KMS-11 (cell line): ENCODE measurements around the gene RPA3.

ENCODE experiments used
- H2AFZ ChIP-seq: fragments of 200-600 bp; sonication (generic); 2 replicates; pipeline ENCODE4 v1.6.1; 2016; ENCODE audit warnings: antibody characterized with exemption, mixed run types, low read depth
- H3K27ac ChIP-seq: fragments of 200-600 bp; sonication (generic); 2 replicates; pipeline ENCODE4 v1.6.1; 2016; ENCODE audit warnings: mild to moderate bottlenecking, mixed run types
- H3K27me3 ChIP-seq: fragments of 200-600 bp; sonication (generic); 2 replicates; pipeline ENCODE4 v1.6.1; 2017; ENCODE audit warnings: mild to moderate bottlenecking, low read depth, mixed run types, moderate library complexity; ENCODE audit not compliant: insufficient read depth
- H3K36me3 ChIP-seq: fragments of 200-600 bp; sonication (generic); 2 replicates; pipeline ENCODE4 v1.6.1; 2017; ENCODE audit warnings: mild to moderate bottlenecking, mixed run types; ENCODE audit not compliant: insufficient read depth
- H3K4me1 ChIP-seq: fragments of 200-600 bp; sonication (generic); 2 replicates; pipeline ENCODE4 v1.6.1; 2016; ENCODE audit warnings: mild to moderate bottlenecking, low read depth, mixed run types; ENCODE audit not compliant: poor library complexity, severe bottlenecking
- H3K4me2 ChIP-seq: fragments of 200-600 bp; sonication (generic); 2 replicates; pipeline ENCODE4 v1.7.0; 2016; ENCODE audit warnings: mild to moderate bottlenecking, mixed run types
- H3K4me3 ChIP-seq: fragments of 200-600 bp; sonication (generic); IDR thresholded peaks from 2 replicates; pipeline ENCODE4 v1.6.1; 2017; ENCODE audit warnings: low read depth, low read length, mixed read lengths; ENCODE audit not compliant: insufficient read depth
- H3K79me2 ChIP-seq: fragments of 200-600 bp; sonication (generic); 2 replicates; pipeline ENCODE4 v1.6.1; 2016; ENCODE audit warnings: low read depth, mixed run types; ENCODE audit not compliant: insufficient read depth
- H3K9ac ChIP-seq: fragments of 200-600 bp; sonication (generic); 2 replicates; pipeline ENCODE4 v1.6.1; 2016; ENCODE audit warnings: mild to moderate bottlenecking, mixed run types
- H4K20me1 ChIP-seq: fragments of 200-600 bp; sonication (generic); 2 replicates; pipeline ENCODE4 v1.6.1; 2016; ENCODE audit warnings: mild to moderate bottlenecking, mixed run types; ENCODE audit not compliant: insufficient read depth
- CTCF ChIP-seq: fragments of 200-600 bp; sonication (generic); conservative IDR thresholded peaks from 2 replicates; pipeline ENCODE4 v1.6.1; 2017; ENCODE audit warnings: low read depth, mild to moderate bottlenecking, antibody characterized with exemption, low read length, moderate library complexity, mixed read lengths

The RPA3 gene

DNA sequence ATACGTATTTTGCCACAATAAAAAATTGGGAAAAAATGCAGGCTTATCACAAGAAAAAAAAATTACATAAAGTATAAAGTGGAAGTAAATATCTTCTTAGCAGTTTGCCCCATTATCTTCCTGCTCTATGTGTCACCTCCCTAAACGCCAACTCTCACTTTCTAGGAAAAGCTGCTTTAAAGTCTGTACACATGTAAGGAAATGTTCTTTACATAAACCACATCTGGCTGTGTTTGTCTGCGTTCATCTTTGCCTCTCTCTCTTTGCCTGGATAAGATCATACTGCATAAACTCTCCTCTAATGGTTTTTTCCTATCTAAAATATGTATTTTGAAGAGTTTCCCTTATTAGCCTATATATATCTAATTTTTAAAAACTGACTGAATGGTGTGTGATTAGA is 100.9 kb downstream of the RPA3 start:
- no peak for TF ChIP-seq CTCF
- Histone ChIP-seq H3K36me3 (no peaks in the 10 kb centered on the region), H3K4me2 (no peak overlapping the region)

DNA sequence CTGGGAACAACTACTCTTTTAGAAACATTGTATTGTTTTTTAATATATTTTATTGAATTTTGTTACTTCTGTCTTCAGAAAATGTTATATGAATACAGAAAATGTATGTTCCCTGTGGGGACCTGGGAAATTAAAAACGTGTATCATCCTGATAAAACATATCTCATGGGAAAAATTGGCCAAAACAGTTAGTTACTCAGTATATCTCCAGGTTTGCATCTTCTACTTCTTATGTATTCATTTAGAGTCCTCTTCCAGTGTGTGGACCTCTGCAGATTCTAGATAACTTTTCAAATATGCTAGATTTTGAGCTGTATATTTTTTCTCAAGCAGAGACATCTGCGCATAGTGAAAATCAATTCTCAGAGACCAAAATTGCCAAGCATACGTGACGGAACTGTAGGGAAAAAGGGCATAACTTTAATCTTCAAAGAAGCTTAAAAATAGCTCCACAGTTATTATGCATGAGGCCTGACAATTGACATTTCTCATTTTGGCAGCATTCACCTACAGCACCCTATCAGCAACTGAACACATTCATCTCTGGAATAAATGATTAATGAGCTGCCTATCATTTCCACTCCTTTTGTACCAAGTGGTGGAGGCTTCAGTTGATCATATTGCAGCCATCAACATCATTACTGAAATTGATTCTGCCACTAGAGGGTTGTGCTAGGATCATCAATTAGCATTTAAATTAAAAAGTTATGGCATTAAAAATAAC is 104.2 kb downstream of the RPA3 start:
- Histone ChIP-seq H3K27me3 (no peaks in the 10 kb centered on the region), H3K79me2 (no peaks in the 10 kb centered on the region), H3K27ac (no peak overlapping the region), H3K4me2 (no peak overlapping the region), H3K4me1 (no peaks in the 10 kb centered on the region), H3K9ac (no peak overlapping the region), H4K20me1 (no peaks in the 10 kb centered on the region), H3K4me3 (no peak overlapping the region), H2AFZ (no peak overlapping the region), H3K36me3 (no peaks in the 10 kb centered on the region; the same call in 1 of the 2 replicates)
- no peak for TF ChIP-seq CTCF

More for the DNA sequence above, 100.9 kb downstream of the RPA3 start:
- Histone ChIP-seq H3K27me3 (no peaks in the 10 kb centered on the region), H3K27ac (no peak overlapping the region), H3K79me2 (no peaks in the 10 kb centered on the region), H2AFZ (no peak overlapping the region), H3K4me1 (no peaks in the 10 kb centered on the region), H3K9ac (no peak overlapping the region), H4K20me1 (no peaks in the 10 kb centered on the region), H3K4me3 (no peak overlapping the region)

DNA sequence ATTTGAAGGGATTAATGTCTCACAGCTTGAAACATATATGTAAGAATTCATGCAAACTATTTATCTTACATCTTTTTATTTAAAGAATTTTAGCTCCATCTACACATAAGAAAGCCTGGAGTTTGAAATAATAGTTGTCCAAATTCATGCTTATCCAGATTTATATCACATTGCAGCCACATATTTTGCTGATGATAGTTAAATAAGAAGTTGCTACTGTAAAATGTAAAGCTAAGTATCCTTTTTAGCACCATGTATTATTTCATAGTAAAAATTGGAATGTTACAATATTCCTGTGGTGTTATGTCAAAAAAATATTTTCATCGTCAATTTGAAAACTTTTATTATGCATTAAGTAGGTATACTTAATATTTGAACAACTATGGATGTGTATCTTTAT is 105.2 kb downstream of the RPA3 start:
- no peak for TF ChIP-seq CTCF
- H4K20me1 ChIP-seq, result no peaks in the 10 kb centered on the region
- H3K4me1 ChIP-seq, result no peaks in the 10 kb centered on the region
- H3K9ac ChIP-seq, result no peak overlapping the region
- no peaks in the 10 kb centered on the region for H3K79me2 ChIP-seq
- no peak overlapping the region for H3K4me2 ChIP-seq
- H3K4me3 ChIP-seq, result no peak overlapping the region
- H3K36me3 ChIP-seq, result no peaks in the 10 kb centered on the region; the same call in 1 of the 2 replicates
- no peak overlapping the region for H2AFZ ChIP-seq
- no peaks in the 10 kb centered on the region for H3K27me3 ChIP-seq
- no peak overlapping the region for H3K27ac ChIP-seq

- Histone ChIP-seq H3K36me3 (no peaks in the 10 kb centered on the region; the same call in 1 of the 2 replicates), H3K4me1 (no peaks in the 10 kb centered on the region), H3K4me3 (no peak overlapping the region), H3K79me2 (no peaks in the 10 kb centered on the region), H3K9ac (no peak overlapping the region), H2AFZ (no peak overlapping the region), H3K27me3 (no peaks in the 10 kb centered on the region), H3K27ac (no peak overlapping the region), H3K4me2 (no peak overlapping the region), H4K20me1 (no peaks in the 10 kb centered on the region)
- no peak for TF ChIP-seq CTCF
These were observed 105.9 kb downstream of the RPA3 start for GRCh38 chr7:7612519-7612918.
